SK-N-SH treated with all-trans-retinoic acid at 6 μM for 48 hours (cell line): Measurements from ENCODE around the gene MLYCD.

ENCODE experiments used
- ARNTL ChIP-seq: fragments of 450-650 bp; formaldehyde crosslinking; IDR thresholded peaks from 2 replicates; pipeline ENCODE4 v1.5.0; 2020; ENCODE audit warnings: low read depth, mild to moderate bottlenecking, moderate library complexity, borderline replicate concordance
- BACH2 ChIP-seq: fragments of 250-450 bp; sonication (Bioruptor Pico); IDR thresholded peaks from 2 replicates; pipeline ENCODE4 v1.9.0; 2021; ENCODE audit warnings: mild to moderate bottlenecking, borderline replicate concordance
- GLIS3 ChIP-seq: fragments of 250-450 bp; sonication (Bioruptor Pico); IDR thresholded peaks from 2 replicates; pipeline ENCODE4 v1.5.0; 2020; ENCODE audit warnings: mild to moderate bottlenecking, moderate library complexity
- OSR1 ChIP-seq: fragments of 250-450 bp; sonication (Bioruptor Pico); IDR thresholded peaks from 2 replicates; pipeline ENCODE4 v1.8.0; 2022; ENCODE audit warnings: moderate library complexity, mild to moderate bottlenecking, inconsistent platforms
- POU6F1 ChIP-seq: fragments of 250-450 bp; sonication (Bioruptor Pico); IDR thresholded peaks from 2 replicates; pipeline ENCODE4 v1.8.0; 2021; ENCODE audit warnings: low read depth, mild to moderate bottlenecking, moderate library complexity, borderline replicate concordance
- RARB ChIP-seq: fragments of 250-450 bp; sonication (Bioruptor Pico); IDR thresholded peaks from 2 replicates; pipeline ENCODE4 v1.8.0; 2021; ENCODE audit warnings: mild to moderate bottlenecking, moderate library complexity
- SNAI2 ChIP-seq: fragments of 250-450 bp; sonication (Bioruptor Pico); IDR thresholded peaks from 2 replicates; pipeline ENCODE4 v1.5.0; 2020; ENCODE audit warnings: mild to moderate bottlenecking, moderate library complexity
- ZC3H10 ChIP-seq: fragments of 250-450 bp; sonication (Bioruptor Pico); IDR thresholded peaks from 2 replicates; pipeline ENCODE4 v1.5.1; 2021; ENCODE audit warnings: mild to moderate bottlenecking, moderate library complexity
- ZFP3 ChIP-seq: fragments of 250-450 bp; sonication (Bioruptor Pico); IDR thresholded peaks from 2 replicates; pipeline ENCODE4 v1.5.0; 2020; ENCODE audit warnings: mild to moderate bottlenecking, moderate library complexity
- ZFP30 ChIP-seq: fragments of 450-650 bp; formaldehyde crosslinking; IDR thresholded peaks from 2 replicates; pipeline ENCODE4 v1.5.0; 2022; ENCODE audit warnings: mild to moderate bottlenecking, moderate library complexity
- ZNF565 ChIP-seq: fragments of 450-650 bp; formaldehyde crosslinking; conservative IDR thresholded peaks from 2 replicates; pipeline ENCODE4 v1.5.0; 2020; ENCODE audit warnings: low read depth, mild to moderate bottlenecking, moderate library complexity
- ZNF8 ChIP-seq: fragments of 450-650 bp; formaldehyde crosslinking; IDR thresholded peaks from 2 replicates; pipeline ENCODE4 v1.5.0; 2020; ENCODE audit warnings: mild to moderate bottlenecking, moderate library complexity
- TF ChIP-seq, protein P1 (sequence below): fragments of 250-450 bp; sonication (Bioruptor Pico); IDR thresholded peaks from 2 replicates; pipeline ENCODE4 v1.8.0; 2020; ENCODE audit warnings: mild to moderate bottlenecking, moderate library complexity, borderline replicate concordance

DNA sequence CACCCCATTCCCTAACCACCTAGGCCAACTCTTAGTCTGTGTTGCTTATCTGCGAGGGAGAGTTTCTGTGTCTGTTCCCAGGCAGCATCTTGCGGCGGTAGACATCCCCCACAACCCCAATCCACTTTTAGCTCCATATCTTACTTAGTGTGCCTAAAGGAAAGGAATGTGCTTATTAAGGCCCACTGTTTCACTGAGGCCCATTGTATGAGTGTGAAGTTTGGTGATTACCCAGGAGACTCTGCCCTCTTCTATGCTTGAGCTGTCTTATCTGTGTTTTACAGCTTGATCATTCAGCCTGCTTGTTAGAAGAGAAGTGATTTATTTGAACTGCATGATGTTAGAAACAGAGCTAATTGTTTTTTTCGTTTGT, 10.3 kb upstream of the MLYCD start:
- TF ChIP-seq BACH2 (CRISPR knock-in tag) (no peak), RARB (no peak), ARNTL (no peak), ZNF565 (CRISPR knock-in tag) (no peak), SNAI2 (CRISPR knock-in tag) (no peak), OSR1 (CRISPR knock-in tag) (no peak), ZFP30 (CRISPR knock-in tag) (no peak), ZFP3 (CRISPR knock-in tag) (no peak), ZNF8 (no peak), GLIS3 (CRISPR knock-in tag) (no peak), POU6F1 (CRISPR knock-in tag) (no peak), ZC3H10 (CRISPR knock-in tag) (no peak)
- TF ChIP-seq, protein P1, sequence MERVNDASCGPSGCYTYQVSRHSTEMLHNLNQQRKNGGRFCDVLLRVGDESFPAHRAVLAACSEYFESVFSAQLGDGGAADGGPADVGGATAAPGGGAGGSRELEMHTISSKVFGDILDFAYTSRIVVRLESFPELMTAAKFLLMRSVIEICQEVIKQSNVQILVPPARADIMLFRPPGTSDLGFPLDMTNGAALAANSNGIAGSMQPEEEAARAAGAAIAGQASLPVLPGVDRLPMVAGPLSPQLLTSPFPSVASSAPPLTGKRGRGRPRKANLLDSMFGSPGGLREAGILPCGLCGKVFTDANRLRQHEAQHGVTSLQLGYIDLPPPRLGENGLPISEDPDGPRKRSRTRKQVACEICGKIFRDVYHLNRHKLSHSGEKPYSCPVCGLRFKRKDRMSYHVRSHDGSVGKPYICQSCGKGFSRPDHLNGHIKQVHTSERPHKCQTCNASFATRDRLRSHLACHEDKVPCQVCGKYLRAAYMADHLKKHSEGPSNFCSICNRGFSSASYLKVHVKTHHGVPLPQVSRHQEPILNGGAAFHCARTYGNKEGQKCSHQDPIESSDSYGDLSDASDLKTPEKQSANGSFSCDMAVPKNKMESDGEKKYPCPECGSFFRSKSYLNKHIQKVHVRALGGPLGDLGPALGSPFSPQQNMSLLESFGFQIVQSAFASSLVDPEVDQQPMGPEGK, result no peak
